IMR-90 (cell line): ENCODE results near the gene CMTM5. TPM values are rescaled to one million over a fixed set of nuclear protein-coding genes. Genes with fewer than 3 reads are reported as not detected.

ENCODE experiments used
- ATAC-seq: fragments of 200-7000 bp; cut with Tn5 transposase; 2 replicates; pipeline ENCODE4 v1.9.1; 2020; ENCODE audit warnings: low read depth, mild to moderate bottlenecking, moderate library complexity
- BruUV-seq: library from RNA; stranded (reverse); fragments of 400-500 nt; replicated peaks from 2 replicates; lab custom pipeline; 2021; lab: Mats Ljungman, UMichigan
- CTCF ChIA-PET: fragments of 300-600 bp; formaldehyde crosslinking; extraction: SDS; loops from one replicate; lab custom pipeline; 2021; ENCODE audit warnings: antibody characterized with exemption; lab: Yijun Ruan, JAX
- POLR2A ChIA-PET: fragments of 300-600 bp; sonication (Branson Sonifier 250); formaldehyde crosslinking; loops from one replicate; lab custom pipeline; 2022; ENCODE audit warnings: antibody characterized with exemption; ENCODE audit not compliant: unreplicated experiment; lab: Charles Lee
- DNase-seq: peaks from one replicate; pipeline ENCODE4 v3.0.0; 2013
- H2AFZ ChIP-seq: replicated peaks from 2 replicates; pipeline ENCODE3; 2013; ENCODE audit warnings: low read length, mild to moderate bottlenecking; ENCODE audit not compliant: poor library complexity
- H2AK5ac ChIP-seq: 2 replicates; pipeline ENCODE4 v1.6.1; 2013; ENCODE audit warnings: low read depth, low read length, inconsistent platforms
- H2AK9ac ChIP-seq: replicated peaks from 2 replicates; pipeline ENCODE3; 2013; ENCODE audit warnings: mild to moderate bottlenecking, low read depth, low read length, moderate library complexity; ENCODE audit not compliant: poor library complexity
- H2BK120ac ChIP-seq: 2 replicates; pipeline ENCODE4 v1.6.1; 2013; ENCODE audit warnings: low read depth, low read length, inconsistent platforms
- H2BK15ac ChIP-seq: 3 replicates; pipeline ENCODE4 v1.6.1; 2013; ENCODE audit warnings: low read depth, low read length, inconsistent platforms
- H2BK20ac ChIP-seq: 2 replicates; pipeline ENCODE4 v1.6.1; 2013; ENCODE audit warnings: low read depth, mild to moderate bottlenecking, inconsistent platforms, low read length, moderate library complexity
- H2BK5ac ChIP-seq: 2 replicates; pipeline ENCODE4 v1.6.1; 2013; ENCODE audit warnings: mild to moderate bottlenecking, low read depth, low read length, inconsistent platforms; ENCODE audit not compliant: poor library complexity, severe bottlenecking
- H3K14ac ChIP-seq: replicated peaks from 2 replicates; pipeline ENCODE4 v1.6.1; 2013; ENCODE audit warnings: low read depth, low read length, inconsistent platforms
- H3K18ac ChIP-seq: 2 replicates; pipeline ENCODE4 v1.6.1; 2013; ENCODE audit warnings: low read depth, low read length, control low read depth
- H3K23ac ChIP-seq: 2 replicates; pipeline ENCODE4 v1.6.1; 2013; ENCODE audit warnings: low read depth, low read length, inconsistent platforms
- H3K27ac ChIP-seq: 2 replicates; pipeline ENCODE4 v1.5.1; 2013; ENCODE audit warnings: mild to moderate bottlenecking, control low read depth, low read length; ENCODE audit not compliant: insufficient read depth
- H3K27me3 ChIP-seq: 2 replicates; pipeline ENCODE4 v1.6.1; 2013; ENCODE audit warnings: low read length; ENCODE audit not compliant: control insufficient read depth, insufficient read depth
- H3K36me3 ChIP-seq: 2 replicates; pipeline ENCODE4 v1.6.1; 2013; ENCODE audit warnings: low read length, mixed read lengths; ENCODE audit not compliant: control insufficient read depth, insufficient read depth
- H3K4ac ChIP-seq: 2 replicates; pipeline ENCODE4 v1.6.1; 2013; ENCODE audit warnings: low read depth, low read length, inconsistent platforms
- H3K4me1 ChIP-seq: 2 replicates; pipeline ENCODE4 v1.6.1; 2013; ENCODE audit warnings: low read length, mixed read lengths; ENCODE audit not compliant: control insufficient read depth, insufficient read depth
- H3K4me2 ChIP-seq: 2 replicates; pipeline ENCODE4 v1.6.1; 2013; ENCODE audit warnings: low read depth, mild to moderate bottlenecking, control low read depth, low read length, moderate library complexity
- H3K4me3 ChIP-seq: 2 replicates; pipeline ENCODE4 v1.5.1; 2013; ENCODE audit warnings: low read depth, mild to moderate bottlenecking, control low read depth, low read length, moderate library complexity; ENCODE audit not compliant: insufficient read depth
- H3K56ac ChIP-seq: 2 replicates; pipeline ENCODE4 v1.6.1; 2013; ENCODE audit warnings: low read length, inconsistent platforms; ENCODE audit not compliant: insufficient read depth; ENCODE audit errors: extremely low read depth
- H3K79me1 ChIP-seq, 2 experiments: 2 replicates each; pipeline ENCODE4 v1.6.1; 2013; ENCODE audit warnings: low read length in 2 of 2, inconsistent platforms in 1 of 2, low read depth in 1 of 2
- H3K9ac ChIP-seq: 2 replicates; pipeline ENCODE4 v1.6.1; 2013; ENCODE audit warnings: low read depth, low read length, control low read depth
- H3K9me1 ChIP-seq: 2 replicates; pipeline ENCODE4 v1.6.1; 2013; ENCODE audit warnings: low read length, inconsistent platforms; ENCODE audit not compliant: insufficient read depth
- H3K9me3 ChIP-seq: 2 replicates; pipeline ENCODE4 v1.6.1; 2013; ENCODE audit warnings: low read length; ENCODE audit not compliant: control insufficient read depth, insufficient read depth
- H4K20me1 ChIP-seq: 2 replicates; pipeline ENCODE4 v1.6.1; 2013; ENCODE audit warnings: low read length, inconsistent platforms; ENCODE audit not compliant: insufficient read depth
- H4K5ac ChIP-seq: 2 replicates; pipeline ENCODE4 v1.6.1; 2013; ENCODE audit warnings: mild to moderate bottlenecking, low read depth, low read length, control low read depth
- H4K8ac ChIP-seq, 2 experiments: 2 replicates each; pipeline ENCODE4 v1.6.1; 2013; ENCODE audit warnings: low read depth in 2 of 2, low read length in 2 of 2, control low read depth in 1 of 2, inconsistent platforms in 1 of 2
- H4K91ac ChIP-seq: 2 replicates; pipeline ENCODE4 v1.6.1; 2013; ENCODE audit warnings: low read depth, low read length, inconsistent platforms; ENCODE audit not compliant: insufficient read depth
- MAFK ChIP-seq: IDR thresholded peaks from 2 replicates; pipeline ENCODE4 v1.6.1; 2012; ENCODE audit warnings: low read depth, low read length, improper control_type of control experiment
- WGBS, 2 experiments: methylation state at CpG; one replicate each; pipeline versions ENCODE4 v1.1.5 to v1.1.7; 2013; ENCODE audit warnings: missing lambda C conversion rate in 2 of 2; ENCODE audit not compliant: insufficient read length in 1 of 2; ENCODE audit errors: extremely low coverage in 2 of 2; 5-methylcytosine and 5-hydroxymethylcytosine counted together
- dilution Hi-C: fragments of 300-500 bp; cut with HindIII; formaldehyde crosslinking; loops from one replicate; pipeline ENCODE4 v1.14.3; 2018; ENCODE audit warnings: low sequenced_read_pairs; ENCODE audit not compliant: unreplicated experiment
- in situ Hi-C: fragments of 300-500 bp; cut with MboI; formaldehyde crosslinking; loops from 3 replicates; pipeline ENCODE4 v1.14.3; 2019; ENCODE audit warnings: low sequenced_read_pairs, inconsistent platforms, mixed read lengths
- intact Hi-C: fragments of 100-400 bp; cut with micrococcal nuclease; formaldehyde crosslinking; loops from 2 replicates; pipeline ENCODE4 v1.10.0; 2022
- polyA plus RNA-seq, 3 experiments: library from polyadenylated mRNA; depleted of rRNA; stranded (reverse); fragments of >200 nt; gene quantifications; 2 replicates each; pipeline ENCODE4 v1.2.3, GENCODE V29; 2012; ENCODE audit warnings: low replicate concordance in 1 of 3
- total RNA-seq: library from RNA; depleted of rRNA; stranded (reverse); fragments of >200 nt; gene quantifications from 2 replicates; pipeline ENCODE4 v1.2.3, GENCODE V29; 2012

Gene CMTM5
- total and polyA plus RNA-seq, 2 of the 4 experiments (the other 2 are of a cell fraction) = 0.07 TPM; not detected in 1

- no peaks in the 10 kb centered on the region for H3K79me1 ChIP-seq
- dilution Hi-C loops (no loop called here), intact Hi-C loops (no loop called here), in situ Hi-C loops (no loop called here)
- H3K4ac ChIP-seq = no peak overlapping the region
- H2AFZ ChIP-seq = no peak overlapping the region
- H3K23ac ChIP-seq = no peak overlapping the region
- 76% methylated on average over 6 of the region's 13 CpGs; no CpG with 5 or more reads in 1 of the 2 experiments for WGBS, 2 experiments
- H4K20me1 ChIP-seq = no peaks in the 10 kb centered on the region
- no peak overlapping the region for H2AK9ac ChIP-seq
- no peak overlapping the region for H3K4me2 ChIP-seq
- H3K18ac ChIP-seq = no peak overlapping the region
- no peak overlapping the region for H4K91ac ChIP-seq
- BruUV-seq = no TSS peak
- no peak for TF ChIP-seq MAFK
- H3K36me3 ChIP-seq = no peaks in the 10 kb centered on the region
- H2AK5ac ChIP-seq = no peak overlapping the region
- H4K5ac ChIP-seq = no peak overlapping the region
- H4K8ac ChIP-seq = no peak overlapping the region
- POLR2A ChIA-PET = no interaction called here
- no peak overlapping the region for H3K9ac ChIP-seq
- H3K27me3 ChIP-seq = peaks cover 54% of the 10 kb centered on the region
- no peak for DNase-seq
- no peak overlapping the region for H3K4me3 ChIP-seq
- CTCF ChIA-PET = no interaction called here
- no peak overlapping the region for H2BK120ac ChIP-seq
- no peak overlapping the region for H3K27ac ChIP-seq
- H3K56ac ChIP-seq = no peak overlapping the region
- H2BK15ac ChIP-seq = no peak overlapping the region
- H2BK20ac ChIP-seq = no peak overlapping the region
- H3K14ac ChIP-seq = no peak overlapping the region
- peaks cover 2% of the 10 kb centered on the region; the same call in 1 of the 2 replicates for H3K9me1 ChIP-seq
- no peak overlapping the region for H2BK5ac ChIP-seq
- H3K9me3 ChIP-seq = no peaks in the 10 kb centered on the region
- no peak for ATAC-seq
- no peaks in the 10 kb centered on the region for H3K4me1 ChIP-seq
These were observed 28.7 kb downstream of the CMTM5 start for GRCh38 chr14:23405516-23406025.
